ENCODE measurements around the gene HIGD1B.

The HIGD1B gene

DNA sequence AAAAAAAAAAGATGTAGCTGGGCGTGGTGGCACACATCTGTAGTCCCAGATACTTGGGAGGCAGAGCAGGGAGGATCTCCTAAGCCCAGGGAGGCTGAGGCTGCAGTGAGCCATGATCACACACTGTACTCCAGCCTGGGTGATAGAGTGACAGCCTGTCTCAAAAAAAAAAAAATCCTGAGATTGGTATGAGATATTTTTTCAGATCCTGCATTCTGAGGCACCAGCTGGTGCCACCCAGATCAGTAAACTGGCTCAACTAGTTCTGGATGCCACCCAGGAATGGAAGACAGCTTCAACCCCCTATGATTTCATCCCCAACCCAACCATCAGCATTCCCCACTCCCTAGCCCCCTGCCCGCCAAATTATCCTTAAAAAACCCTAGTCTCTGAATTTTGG is 10.5 kb upstream of the HIGD1B start:
- DNase-seq (ENCODE audit: low spot score) = no peak

DNA sequence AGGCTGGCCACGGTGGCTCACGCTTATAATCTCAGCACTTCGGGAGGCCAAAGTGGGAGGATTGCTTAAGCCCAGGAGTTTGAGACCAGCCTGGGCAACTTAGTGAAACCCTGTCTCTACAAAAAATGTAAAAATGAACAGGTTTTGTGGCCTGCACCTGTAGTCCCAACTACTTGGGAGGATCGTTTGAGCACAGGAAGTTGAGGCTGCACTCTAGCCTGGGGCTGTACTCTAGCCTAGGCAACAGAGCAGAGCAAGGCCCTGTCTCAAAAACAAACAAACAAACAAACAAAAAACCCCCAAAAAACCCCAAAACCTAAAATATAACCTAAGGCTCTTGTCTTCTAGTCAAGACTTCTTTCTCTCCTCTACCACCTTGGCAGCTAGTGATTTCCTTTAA is 7.4 kb upstream of the HIGD1B start:
- no peak for DNase-seq (ENCODE audit: low spot score)

GRCh38 chr17:44840936-44841335 is 6.7 kb upstream of the HIGD1B start:
- DNase-seq (ENCODE audit: low spot score) = no peak

DNA sequence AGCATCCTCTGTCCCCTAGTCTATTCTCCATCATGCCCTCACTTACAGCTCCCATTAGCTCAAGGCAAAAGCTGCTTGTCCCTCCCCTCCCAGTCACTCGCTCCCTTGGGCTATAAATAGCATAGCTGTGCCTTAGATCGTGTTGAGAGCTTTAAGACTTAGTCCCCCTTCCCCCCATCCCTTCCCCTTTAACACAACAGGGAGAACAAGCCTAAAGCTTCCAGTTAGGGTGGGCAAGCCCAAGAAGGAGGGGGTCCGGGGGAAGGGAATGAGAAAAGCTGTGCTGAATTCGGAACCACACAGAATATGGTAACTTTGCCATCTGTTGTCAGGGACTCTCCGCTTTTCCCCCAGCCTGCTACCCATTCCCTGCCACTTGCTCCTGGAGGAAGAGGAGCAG is 4.9 kb upstream of the HIGD1B start:
- no peak for DNase-seq (ENCODE audit: low spot score)

- no peak for DNase-seq (ENCODE audit: low spot score)
Observed at GRCh38 chr17:44844390-44844830, 3.3 kb upstream of the HIGD1B start.

DNA sequence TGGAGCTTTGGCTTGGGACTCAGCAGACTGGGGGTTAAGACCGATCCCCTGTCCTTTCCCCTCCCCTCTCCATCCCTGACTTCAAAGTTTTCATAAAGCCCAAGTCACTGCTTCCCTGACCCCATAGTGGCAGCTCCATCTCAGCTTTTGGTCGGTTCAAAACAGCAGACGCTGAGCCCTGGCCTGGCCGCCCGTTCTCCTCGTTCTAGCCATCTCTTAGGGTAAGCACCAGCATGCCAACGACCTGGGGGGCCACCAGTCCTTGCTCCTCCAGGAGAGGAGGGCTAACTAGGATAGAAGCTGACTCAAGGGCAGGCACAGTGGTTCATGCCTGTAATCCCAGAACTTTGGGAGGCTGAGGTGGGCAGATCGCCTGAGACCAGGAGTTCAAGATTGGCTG is 1.5 kb upstream of the HIGD1B start:
- DNase-seq (ENCODE audit: low spot score) = no peak

DNA sequence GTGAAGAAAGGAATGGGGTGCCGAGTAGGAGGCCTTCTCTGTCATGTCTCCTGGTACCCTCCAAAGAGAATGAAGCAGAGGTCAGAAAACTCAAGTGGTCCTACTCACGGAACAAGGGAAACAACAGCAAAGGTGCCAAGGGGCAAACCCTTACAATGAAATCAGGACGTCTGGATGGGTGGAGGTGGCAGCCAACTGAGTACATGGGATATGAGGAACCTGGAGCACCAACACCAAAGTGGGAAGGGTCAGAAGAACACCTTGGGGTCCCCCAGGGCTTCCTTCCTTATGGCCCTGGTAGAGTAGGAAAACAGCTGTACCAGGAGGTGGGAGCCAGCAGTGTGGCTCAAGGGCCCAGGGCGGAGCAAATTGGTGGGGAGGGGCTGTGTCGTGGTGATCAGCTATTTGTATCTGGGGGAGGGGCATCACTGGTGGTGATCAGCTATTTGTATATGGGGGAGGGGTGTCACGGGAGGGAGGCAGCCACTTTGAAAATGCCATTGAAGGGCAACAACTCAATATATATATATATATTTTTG is 643 bp downstream of the HIGD1B start:
- no peak for DNase-seq (ENCODE audit: low spot score)

- DNase-seq (ENCODE audit: low spot score) = no peak
Observed at GRCh38 chr17:44848961-44849489, 1.3 kb downstream of the HIGD1B start.

DNA sequence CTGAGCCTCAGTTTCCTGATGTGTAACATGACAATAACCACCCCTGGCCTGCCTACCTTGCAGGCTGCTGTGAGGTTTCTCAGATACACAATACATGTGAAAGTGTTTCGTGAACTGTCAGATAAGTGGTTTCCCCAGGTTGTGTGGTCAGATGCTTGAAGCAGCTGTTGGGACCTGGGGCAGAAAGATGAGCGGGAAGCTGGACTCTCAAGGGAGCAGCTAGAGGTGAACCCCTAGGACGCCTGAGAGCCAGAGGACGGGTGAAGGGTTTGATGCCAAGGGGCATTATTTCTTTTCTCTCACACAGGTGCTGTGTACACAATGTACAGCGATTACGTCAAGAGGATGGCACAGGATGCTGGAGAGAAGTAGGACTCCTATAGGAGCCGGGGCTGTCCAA is 2.3 kb downstream of the HIGD1B start:
- DNase-seq (ENCODE audit: low spot score) = peak; percentile 30

DNA sequence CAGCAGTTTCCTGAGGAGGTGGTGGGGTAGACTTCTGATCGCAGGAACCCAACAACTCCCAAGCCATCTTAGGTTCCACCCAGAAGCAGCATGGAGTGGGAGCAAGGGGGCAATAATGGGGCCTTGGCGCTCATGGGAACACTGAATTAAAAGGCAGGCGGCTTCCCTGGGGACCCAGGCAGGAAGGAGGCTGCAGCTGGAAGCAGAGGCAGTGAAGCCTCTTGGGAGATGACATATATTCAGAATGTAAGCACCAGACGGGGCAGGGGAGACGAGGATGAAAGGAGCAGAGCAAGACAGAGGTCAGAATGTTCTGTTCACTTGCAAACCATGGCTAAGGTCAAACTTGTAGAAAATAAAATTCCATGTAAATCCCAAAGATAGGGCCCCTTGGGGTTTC is 2.9 kb downstream of the HIGD1B start:
- no peak for DNase-seq (ENCODE audit: low spot score)

DNA sequence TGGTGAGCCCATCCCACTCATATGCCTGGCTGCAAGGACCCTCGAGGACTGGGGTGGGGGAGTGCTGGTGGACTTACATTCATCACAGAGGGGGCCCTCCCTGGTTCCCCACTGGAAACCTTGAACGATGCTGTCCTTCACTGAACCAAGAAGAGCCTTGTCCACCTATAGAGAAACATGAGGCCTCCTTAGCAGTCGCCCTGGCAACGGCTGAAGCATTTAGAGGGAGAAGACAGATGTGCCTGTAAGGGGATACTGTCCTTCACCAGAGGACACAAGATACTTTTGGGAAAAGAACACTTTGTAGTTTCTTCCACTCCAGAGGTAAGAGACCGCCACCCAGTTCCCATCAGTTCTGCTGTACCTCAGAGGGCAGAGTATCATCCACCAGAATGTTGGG is 6.5 kb downstream of the HIGD1B start:
- no peak for DNase-seq (ENCODE audit: low spot score)

- no peak for DNase-seq (ENCODE audit: low spot score)
Observed at GRCh38 chr17:44859701-44860100, 12.0 kb downstream of the HIGD1B start.

DNA sequence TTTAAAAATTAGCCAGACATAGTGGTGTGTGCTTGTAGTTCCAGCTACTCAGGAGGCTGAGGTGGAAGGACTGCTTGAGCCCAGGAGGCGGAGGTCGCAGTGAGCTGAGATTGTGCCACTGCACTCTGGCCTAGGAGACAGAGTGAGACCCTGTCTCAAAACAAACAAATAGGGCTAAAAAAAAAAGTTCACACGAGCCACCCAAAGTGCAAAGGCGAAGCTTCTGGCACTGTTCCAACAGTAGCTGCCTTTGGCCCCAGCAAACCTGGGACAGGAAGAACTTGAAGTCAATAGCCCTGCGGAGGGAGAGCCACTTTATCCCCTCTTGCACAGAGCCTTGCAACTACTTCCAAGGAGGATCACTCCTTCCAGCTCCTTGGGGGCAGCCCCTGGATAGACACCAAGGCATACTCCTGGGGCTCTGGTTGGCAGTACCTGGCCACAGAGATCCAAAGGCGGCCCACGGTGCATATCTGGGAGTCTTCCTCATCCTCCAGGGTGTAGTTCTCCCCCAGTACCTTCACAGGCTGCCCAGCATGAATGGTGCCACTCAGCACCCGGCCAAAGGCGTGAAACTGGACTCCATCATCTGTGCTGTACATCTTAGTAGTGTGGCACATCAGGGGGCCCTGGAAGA is 14.7 kb downstream of the HIGD1B start:
- DNase-seq (ENCODE audit: low spot score) = no peak

DNA sequence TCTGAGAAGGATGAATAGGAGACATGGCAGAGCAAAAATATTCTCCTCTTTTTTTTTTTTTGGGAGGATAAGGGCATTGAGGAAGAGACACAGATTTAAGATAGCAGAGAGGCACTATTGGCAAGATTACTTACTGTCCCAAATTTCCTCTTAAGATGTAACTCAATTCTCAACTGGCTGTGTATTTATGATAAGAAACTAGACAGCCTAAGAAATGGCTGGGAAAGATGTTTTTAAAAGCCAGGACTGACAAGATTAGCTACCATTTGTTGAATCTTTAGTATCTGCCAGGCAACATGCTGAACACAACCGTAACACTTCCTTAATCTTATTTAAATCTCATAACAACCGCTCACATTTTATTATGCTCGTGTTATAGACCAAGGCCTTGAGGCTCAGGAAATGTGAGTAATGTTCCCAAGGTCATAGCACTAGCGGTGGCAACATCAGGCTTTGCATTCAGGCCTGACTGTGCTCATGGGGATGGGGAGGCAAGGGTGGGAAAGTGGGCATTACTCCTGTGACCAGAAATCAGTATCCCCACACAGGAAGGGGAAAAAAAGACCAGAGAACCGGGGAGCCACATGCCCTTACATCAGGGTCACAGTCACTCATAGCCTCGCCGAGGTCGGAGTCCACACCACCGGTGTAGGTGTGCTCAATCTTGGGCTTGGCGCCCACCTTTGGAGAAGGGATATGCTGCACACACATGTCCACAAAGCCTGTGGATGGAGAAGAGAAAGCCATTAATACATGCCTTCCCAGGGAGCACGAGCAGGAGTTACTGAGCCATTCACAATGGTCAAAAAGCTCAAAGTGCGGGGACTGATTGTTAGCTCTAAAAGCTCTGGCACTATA is 15.6 kb downstream of the HIGD1B start:
- DNase-seq (ENCODE audit: low spot score) = no peak

GRCh38 chr17:44864831-44865230 is 17.1 kb downstream of the HIGD1B start:
- DNase-seq (ENCODE audit: low spot score) = no peak

DNA sequence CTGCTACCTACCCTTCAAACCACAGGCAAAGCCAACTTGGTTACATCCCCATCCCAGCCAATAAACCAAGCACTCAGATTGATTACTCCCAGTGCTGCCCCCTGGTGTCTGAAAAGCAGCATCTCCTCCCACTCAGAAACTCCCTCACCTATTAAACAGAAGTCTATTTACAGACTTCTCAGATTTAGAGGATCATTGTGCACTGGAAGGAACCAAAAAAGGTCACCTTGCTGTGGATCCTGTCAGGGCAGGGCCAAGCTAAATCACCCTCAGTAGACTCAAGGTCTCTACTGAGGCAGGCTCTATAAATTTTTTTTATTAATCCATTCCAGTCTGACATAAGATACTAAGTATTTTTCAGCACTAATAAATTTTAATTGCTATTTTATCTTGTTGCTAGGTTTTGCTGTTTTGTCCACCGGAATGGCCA is 17.6 kb downstream of the HIGD1B start:
- DNase-seq (ENCODE audit: low spot score) = peak; percentile 87

GRCh38 chr17:44865931-44866330 is 18.2 kb downstream of the HIGD1B start:
- no peak for DNase-seq (ENCODE audit: low spot score)

GRCh38 chr17:44867841-44868240 is 20.2 kb downstream of the HIGD1B start:
- DNase-seq (ENCODE audit: low spot score) = no peak

- DNase-seq (ENCODE audit: low spot score) = no peak
Observed at GRCh38 chr17:44871556-44871955, 23.9 kb downstream of the HIGD1B start.

DNA sequence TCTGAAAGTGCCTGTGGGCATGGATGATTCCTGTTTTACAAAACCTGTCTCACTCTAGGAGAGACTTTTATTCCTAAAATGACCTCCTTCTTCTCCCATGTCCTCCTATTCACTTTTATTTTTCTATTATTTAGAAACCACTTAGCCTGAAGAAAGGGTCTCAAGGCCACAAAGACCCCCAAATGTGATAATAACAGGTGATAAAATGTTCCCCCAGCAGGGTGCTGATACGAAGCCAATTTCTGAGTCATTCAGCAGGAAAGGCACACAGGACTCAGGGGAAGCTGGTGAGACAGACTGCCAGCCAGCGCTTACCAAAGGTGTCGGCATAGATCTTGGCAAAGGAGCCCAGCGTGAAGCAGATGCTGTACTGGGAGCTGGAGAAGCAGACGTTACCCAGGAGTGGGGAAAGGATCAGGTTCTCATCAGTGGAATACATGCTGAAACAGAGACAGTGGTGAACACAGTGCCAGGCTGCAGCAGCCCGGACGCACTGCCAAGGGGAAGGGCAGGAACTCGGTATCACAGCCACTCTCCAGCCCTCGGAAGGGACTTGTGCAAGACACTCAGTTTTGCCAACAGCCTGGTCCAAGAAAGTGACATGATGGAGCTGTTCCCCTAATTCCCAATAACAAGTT is 24.6 kb downstream of the HIGD1B start:
- no peak for DNase-seq (ENCODE audit: low spot score)

- no peak for DNase-seq (ENCODE audit: low spot score)
Observed at GRCh38 chr17:44875761-44876160, 28.1 kb downstream of the HIGD1B start.

DNA sequence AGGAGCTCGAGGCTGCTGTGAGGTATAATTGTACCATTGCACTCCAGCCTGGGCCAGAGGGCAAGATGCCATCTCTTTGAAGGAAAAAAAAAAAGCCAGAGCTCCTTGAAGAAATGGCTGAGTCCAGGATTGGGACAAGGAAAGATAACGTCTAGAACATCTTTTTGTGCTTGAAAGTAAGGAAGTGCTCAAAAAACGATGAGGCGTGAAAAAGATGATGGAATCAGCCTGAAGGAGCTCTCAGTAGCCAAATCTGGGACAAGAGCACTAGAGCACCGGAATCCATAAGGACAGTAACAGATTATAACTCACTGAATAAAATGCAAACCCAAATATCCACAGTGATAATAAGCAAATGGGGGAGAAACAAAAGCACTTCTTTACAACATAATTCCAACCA is 29.4 kb downstream of the HIGD1B start:
- DNase-seq (ENCODE audit: low spot score) = no peak

Measured in NAMALWA (cell line).